Measurements from ENCODE around the gene ZFAND5.

GRCh38 chr9:72410214-72410613 is 45.2 kb upstream of the ZFAND5 start:
- no peak for TF ChIP-seq POLR2A (IDR thresholded peaks at IDR 0.05)
- TF ChIP-seq, protein P1, sequence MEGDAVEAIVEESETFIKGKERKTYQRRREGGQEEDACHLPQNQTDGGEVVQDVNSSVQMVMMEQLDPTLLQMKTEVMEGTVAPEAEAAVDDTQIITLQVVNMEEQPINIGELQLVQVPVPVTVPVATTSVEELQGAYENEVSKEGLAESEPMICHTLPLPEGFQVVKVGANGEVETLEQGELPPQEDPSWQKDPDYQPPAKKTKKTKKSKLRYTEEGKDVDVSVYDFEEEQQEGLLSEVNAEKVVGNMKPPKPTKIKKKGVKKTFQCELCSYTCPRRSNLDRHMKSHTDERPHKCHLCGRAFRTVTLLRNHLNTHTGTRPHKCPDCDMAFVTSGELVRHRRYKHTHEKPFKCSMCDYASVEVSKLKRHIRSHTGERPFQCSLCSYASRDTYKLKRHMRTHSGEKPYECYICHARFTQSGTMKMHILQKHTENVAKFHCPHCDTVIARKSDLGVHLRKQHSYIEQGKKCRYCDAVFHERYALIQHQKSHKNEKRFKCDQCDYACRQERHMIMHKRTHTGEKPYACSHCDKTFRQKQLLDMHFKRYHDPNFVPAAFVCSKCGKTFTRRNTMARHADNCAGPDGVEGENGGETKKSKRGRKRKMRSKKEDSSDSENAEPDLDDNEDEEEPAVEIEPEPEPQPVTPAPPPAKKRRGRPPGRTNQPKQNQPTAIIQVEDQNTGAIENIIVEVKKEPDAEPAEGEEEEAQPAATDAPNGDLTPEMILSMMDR (IDR thresholded peaks at IDR 0.05), result no peak
